ENCODE measurements around the gene DNAH17.

The DNAH17 gene

GRCh38 chr17:78449983-78450595 lies 127.1 kb downstream of the DNAH17 start:
- DNase-seq (ENCODE audit: low read depth): no peak

GRCh38 chr17:78448356-78448993 lies 128.7 kb downstream of the DNAH17 start:
- no peak for DNase-seq (ENCODE audit: low read depth)

GRCh38 chr17:78446833-78447232 lies 130.4 kb downstream of the DNAH17 start:
- DNase-seq (ENCODE audit: low read depth): no peak

GRCh38 chr17:78444392-78444791 lies 132.8 kb downstream of the DNAH17 start:
- DNase-seq (ENCODE audit: low read depth): no peak

DNA sequence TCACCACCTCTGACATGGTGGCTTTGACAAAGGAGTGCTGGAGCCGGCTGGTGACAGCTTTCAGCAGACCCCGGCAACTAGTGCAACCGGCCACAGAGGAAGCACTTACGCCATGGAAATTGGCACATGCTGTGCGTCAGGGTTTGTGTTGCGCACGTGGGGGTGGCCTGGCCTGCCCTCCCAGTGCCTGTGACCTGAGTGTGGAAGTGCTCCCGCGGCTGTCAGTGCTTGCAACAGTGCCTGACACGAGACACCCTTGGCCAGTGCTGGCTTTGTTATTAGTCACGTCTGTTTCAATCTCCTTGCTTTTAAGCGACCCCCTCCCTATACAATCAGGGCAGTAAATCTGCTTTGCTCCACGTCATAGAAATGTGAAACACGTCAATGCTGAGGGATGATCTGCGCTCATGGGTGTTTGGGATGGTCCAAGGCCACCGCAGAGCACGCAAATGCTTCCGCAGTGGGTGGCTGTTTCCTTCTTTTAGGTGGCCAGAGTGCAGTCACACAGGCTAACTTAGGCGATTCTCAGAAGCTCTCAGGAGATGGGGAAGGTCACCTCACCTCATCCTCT lies 134.5 kb downstream of the DNAH17 start:
- no peak for DNase-seq (ENCODE audit: low read depth)

DNA sequence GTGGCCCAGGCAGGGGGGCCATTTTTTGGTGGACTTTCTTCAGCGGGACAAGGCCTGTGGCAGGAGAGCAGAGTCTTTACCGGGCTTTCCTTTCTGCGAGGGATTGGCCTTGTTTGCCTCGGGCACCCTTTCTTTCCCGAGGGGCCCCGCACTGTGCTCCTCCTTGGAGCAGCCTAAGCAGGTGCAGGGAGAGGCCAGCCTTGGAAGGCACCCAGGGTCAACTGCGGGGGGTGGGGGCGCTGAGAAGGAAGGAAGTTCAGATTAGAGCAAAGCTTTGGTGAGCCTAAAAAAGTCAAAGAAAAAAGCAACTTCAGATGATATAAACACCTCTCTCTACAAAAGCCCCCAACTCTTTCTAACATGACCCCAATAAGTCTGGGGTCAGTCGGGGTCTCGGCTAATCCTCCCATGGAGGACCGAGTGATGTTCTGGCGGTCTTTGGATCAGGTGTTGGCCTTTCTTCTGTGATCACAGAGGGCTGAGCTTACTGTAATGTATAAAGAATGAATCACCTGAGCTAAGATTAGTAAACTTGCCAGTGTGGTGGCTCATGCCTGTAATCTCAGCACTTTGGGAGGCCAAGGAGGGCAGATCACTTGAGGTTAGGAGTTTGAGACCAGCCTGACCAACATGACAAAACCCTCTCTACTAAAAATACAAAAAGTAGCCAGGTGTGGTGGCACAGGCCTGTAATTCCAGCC lies 135.8 kb downstream of the DNAH17 start:
- DNase-seq (ENCODE audit: low read depth): no peak

GRCh38 chr17:78438694-78439325 lies 138.4 kb downstream of the DNAH17 start:
- no peak for DNase-seq (ENCODE audit: low read depth)

DNA sequence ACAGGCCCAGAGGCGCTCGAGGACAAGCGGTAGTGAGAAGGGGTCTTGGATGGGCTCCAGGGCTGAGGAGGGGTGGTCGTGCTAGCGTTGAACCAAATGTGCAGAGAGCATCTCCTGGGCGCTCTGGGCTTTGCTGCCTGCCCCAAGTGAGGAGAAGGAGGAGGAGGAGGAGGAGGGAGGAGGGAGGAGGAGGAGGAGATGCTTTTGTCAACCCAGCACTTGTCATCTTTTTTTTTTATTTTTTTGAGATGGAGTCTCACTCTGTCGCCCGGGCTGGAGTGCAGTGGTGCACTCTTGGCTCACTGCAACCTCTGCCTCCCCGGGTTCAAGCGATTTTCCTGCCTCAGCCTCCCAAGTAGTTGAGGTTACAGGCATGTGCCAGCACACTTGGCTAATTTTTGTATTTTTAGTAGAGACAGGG lies 138.9 kb downstream of the DNAH17 start:
- DNase-seq (ENCODE audit: low read depth): no peak

DNA sequence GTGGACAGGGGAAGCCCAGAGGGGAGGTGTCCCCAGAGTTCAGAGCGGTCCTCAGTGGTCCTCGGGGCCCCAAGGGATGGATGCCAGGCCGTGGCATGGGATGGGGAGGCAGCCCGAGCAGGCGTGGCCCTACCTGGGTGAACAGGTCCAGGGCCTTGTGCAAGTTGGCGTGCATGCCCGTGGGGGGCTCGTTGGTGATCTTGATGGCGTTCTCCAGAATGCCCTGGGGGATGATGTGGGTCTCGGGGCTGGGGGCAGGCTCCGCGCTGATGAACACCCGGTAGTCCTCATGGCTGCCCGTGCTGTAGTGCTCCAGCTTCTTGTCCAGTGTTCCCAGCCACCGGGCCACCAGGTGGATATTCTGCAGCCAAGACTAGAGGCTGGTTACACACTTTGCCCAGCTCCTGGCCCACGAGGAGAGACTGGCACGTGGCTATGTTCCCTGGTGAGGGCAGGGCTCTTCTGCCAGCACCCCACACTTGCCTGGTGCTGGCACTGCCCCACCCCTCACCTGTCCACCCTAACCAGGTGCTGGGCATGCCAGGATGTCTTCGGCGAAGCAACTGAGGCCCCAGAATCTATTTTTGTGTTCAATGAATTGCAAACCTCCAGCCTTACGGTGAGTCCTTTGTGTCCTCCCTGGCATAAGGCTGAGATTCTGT lies 139.6 kb downstream of the DNAH17 start:
- DNase-seq (ENCODE audit: low read depth): no peak

DNA sequence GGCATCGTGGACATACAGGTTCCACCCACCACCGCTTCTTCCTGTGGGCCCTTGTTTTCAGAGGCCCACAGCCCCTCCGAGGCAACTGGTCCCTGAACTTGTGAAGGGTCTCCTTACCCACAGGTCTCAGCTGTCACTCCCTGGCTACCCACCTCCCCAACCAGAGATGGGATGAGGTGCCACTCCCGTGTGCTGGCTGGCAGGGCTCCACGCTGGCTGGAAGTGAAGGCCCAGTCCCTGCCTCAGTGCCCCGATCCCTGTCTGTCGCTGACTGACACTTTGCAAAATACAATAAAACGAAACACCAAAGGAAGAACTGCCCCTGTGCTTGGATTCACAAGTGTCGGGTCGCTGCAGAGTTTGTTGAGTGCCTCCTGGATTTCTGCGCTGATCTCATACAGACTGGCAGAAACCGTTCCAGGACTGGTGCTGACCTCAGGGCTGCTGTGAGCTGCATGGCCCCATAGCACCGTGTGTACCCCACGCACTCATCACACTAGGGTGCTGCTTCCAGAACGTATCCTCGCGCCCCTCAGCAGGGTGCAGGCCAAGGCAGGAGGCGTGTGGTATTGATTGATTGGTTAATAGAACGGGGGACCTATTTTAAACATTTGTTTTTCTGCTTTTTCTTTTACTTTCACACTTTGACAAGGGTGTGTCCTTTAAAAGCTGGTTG lies 141.7 kb downstream of the DNAH17 start:
- DNase-seq (ENCODE audit: low read depth): no peak

DNA sequence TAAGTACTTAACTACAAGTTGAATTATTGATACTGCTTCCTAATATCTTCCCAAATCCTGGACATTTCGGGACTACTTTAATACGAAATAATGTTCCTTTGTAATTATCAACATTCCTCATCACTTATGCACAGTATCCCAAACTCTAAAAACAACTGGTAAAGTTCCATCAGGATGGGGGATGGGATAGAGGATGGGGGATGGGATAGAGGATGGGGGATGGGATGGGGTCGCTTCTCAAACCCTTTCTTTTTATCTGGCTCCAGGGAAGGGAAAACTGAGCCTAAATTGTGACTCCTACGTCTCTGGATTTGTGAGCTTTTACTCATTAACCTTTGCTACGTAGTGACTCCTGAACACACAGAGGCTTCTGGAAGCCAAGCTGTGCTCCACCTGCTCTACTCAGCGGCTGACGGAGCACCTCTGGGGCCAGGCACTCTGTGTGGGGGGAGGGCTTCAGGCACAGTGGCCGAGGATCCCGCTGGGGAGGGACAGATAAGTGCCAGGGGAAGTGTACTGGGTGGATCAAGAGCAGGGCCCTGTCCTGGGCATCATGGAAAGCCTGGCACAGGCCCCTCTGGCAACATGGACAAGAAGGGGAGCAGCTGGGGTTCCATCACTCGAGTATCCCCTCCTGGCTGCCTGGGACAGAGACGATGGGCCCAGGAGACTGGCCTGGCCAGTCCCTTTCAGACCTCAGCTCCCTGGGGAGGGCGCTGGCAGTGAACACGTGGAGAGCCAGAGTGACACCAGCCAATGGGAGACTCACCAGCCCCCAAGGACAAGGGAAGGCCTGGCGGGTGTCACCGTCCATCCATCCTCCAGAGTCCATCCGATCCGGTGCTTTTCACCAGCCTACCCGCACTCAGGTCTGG lies 142.5 kb downstream of the DNAH17 start:
- DNase-seq (ENCODE audit: low read depth): no peak

- no peak for DNase-seq (ENCODE audit: low read depth)
These were observed 143.3 kb downstream of the DNAH17 start for GRCh38 chr17:78433780-78434335.

GRCh38 chr17:78433013-78433727 lies 144.0 kb downstream of the DNAH17 start:
- DNase-seq (ENCODE audit: low read depth): no peak

DNA sequence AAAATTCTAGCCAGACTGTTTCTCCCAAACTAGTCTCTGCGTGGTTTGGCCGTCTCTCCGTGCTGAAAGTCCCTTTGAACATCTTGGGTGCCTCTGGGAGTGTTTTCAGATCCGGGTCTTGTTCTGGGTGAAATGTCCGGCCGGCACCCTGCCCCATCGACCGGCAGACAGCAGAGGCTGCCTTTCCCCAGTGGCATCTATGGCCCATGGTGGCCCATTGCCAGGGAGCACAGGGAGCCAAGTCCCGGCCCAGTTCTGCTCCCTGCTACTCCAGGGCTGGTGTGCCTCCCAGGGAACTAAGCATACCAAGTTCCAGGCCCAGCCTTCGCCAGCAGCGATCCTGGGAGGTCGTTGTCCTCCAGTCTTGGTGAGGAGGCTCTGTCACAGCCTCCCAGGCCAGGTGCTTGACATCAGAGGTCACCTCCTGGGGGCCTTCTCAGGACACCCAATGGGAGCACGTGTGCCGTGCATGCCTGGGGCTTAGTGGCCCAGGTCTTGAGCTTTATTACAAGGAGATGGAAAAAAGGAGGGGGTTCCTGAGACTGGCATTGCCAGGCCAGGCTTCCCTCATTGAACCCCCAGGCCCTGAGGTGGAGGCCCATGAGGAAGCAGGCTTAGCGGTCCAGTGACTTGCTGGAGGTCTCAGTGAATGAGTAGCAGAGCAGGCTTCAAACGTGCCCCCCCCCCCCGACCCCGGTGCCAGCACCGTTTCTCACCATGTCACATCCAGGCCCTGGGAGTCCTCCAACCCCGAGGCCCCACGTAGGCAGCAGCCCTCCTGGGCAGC lies 144.8 kb downstream of the DNAH17 start:
- no peak for DNase-seq (ENCODE audit: low read depth)

DNA sequence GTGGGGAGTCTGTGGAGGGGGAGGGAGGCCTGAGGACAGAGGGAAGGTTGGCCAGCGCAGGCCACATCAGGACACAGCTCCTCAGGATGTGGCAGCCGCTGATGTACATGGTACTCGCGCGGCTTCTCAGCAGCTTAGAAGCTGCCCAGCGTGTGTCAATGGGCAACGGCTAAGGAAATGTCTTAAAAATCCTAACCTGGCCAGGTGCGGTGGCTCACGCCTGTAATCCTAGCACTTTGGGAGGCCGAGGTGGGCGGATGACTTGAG lies 145.6 kb downstream of the DNAH17 start:
- DNase-seq (ENCODE audit: low read depth): no peak

GRCh38 chr17:78430892-78431691 lies 146.1 kb downstream of the DNAH17 start:
- DNase-seq (ENCODE audit: low read depth): no peak

GRCh38 chr17:78429618-78429995 lies 147.6 kb downstream of the DNAH17 start:
- DNase-seq (ENCODE audit: low read depth): no peak

All from activated gamma-delta T cell treated with anti-CD3 and anti-CD28 coated beads, Interleukin-2, amount 50 U/mL, for 16 hours (primary cell).